K562 (cell line): ENCODE measurements around the gene CUX1. TPM values are rescaled to one million over a fixed set of nuclear protein-coding genes. Genes with fewer than 3 reads are reported as not detected.

Experiments used
- E2F5 ChIP-seq: sonication (generic); formaldehyde crosslinking; IDR thresholded peaks from 2 replicates; pipeline ENCODE4 v1.8.0; 2022; ENCODE audit warnings: mild to moderate bottlenecking, missing genetic modification reagents
- FOXM1 ChIP-seq, 2 experiments: fragments of 450-650 bp in 1 of 2; sonication (generic) in 1 of 2; formaldehyde crosslinking in 1 of 2; IDR thresholded peaks; 2 replicates each; pipeline versions ENCODE4 v1.6.1 to v1.9.0; 2017 to 2022; ENCODE audit warnings: low read depth in 2 of 2, mild to moderate bottlenecking in 2 of 2, missing genetic modification reagents in 1 of 2, moderate library complexity in 1 of 2
- MBD1 ChIP-seq: fragments of 250-450 bp; sonication (Bioruptor Pico); IDR thresholded peaks from 2 replicates; pipeline ENCODE4 v1.8.0; 2022; ENCODE audit warnings: inconsistent platforms
- MNT ChIP-seq, 2 experiments: fragments of 450-650 bp; conservative IDR thresholded peaks; 2 replicates each; pipeline ENCODE4 v1.6.1; 2017; ENCODE audit warnings: mild to moderate bottlenecking in 2 of 2, moderate library complexity in 2 of 2
- PHF21A ChIP-seq: fragments of 450-650 bp; IDR thresholded peaks from 2 replicates; pipeline ENCODE4 v1.6.1; 2017; ENCODE audit warnings: low read depth, borderline replicate concordance
- SETDB1 ChIP-seq: IDR thresholded peaks from one replicate; pipeline ENCODE4 v1.6.1; 2012; ENCODE audit warnings: low read length, control low read depth, inconsistent platforms
- SMARCA4 ChIP-seq: fragments of 450-650 bp; IDR thresholded peaks from 2 replicates; pipeline ENCODE4 v1.6.1; 2016
- ZNF707 ChIP-seq: fragments of 250-450 bp; sonication (Bioruptor Pico); conservative IDR thresholded peaks from 2 replicates; pipeline ENCODE4 v1.8.0; 2022; ENCODE audit warnings: inconsistent platforms, mild to moderate bottlenecking, moderate library complexity
- polyA plus RNA-seq, 8 experiments: library from polyadenylated mRNA; depleted of rRNA in 4 of 8; stranded (reverse) in 5 of 8; unstranded in 3 of 8; fragments of >200 nt; fragmentation: Nextera tagmentation in 2 of 8; fragmentation: Illumina TruSeq in 1 of 8; extraction: Ambion mirVana in 2 of 8; extraction: Trizol in 1 of 8; gene quantifications; 2 replicates each; pipeline versions ENCODE4 v1.2.1 to v1.2.3, GENCODE V29; 2011 to 2014; ENCODE audit warnings: inconsistent platforms in 1 of 8, missing spikeins in 1 of 8
- total RNA-seq, 7 experiments: library from RNA; depleted of rRNA in 6 of 7; stranded (reverse); fragments of >200 nt in 6 of 7; fragmentation: Illumina TruSeq in 2 of 7; extraction: Trizol in 2 of 7; gene quantifications; 2 replicates each; pipeline versions ENCODE4 v1.2.1 to v1.2.3, GENCODE V29; 2011 to 2021; ENCODE audit warnings: low replicate concordance in 1 of 7

Gene CUX1
- total and polyA plus RNA-seq, 9 of the 15 experiments (the other 6 are each of a cell fraction or from before 2014, with no cell fraction given): 3.6 to 55.3 (median 25.2) TPM

GRCh38 chr7:101947899-101948298 is 130.5 kb downstream of the CUX1 start (continued):
- TF ChIP-seq ZNF707 (CRISPR knock-in tag) (no peak), SMARCA4 (peak; percentile 53; the same call in 1 of the 2 replicates), MNT (conservative IDR thresholded peaks at IDR 0.05) (0 out of 4 replicates have a peak, but pooled peaks of 1 of the 2 experiments have one; percentile 9), PHF21A (peak; percentile 90), FOXM1 (IDR thresholded peaks at IDR 0.05; ENCODE audit: low read depth) (no peak), FOXM1 (CRISPR knock-in tag; IDR thresholded peaks at IDR 0.05; ENCODE audit: low read depth) (no peak), SETDB1 (no peak), MBD1 (CRISPR knock-in tag) (peak; percentile 82), E2F5 (CRISPR knock-in tag) (no peak)
